Measurements from ENCODE around the gene EPHB1.

Gene EPHB1

GRCh38 chr3:134903837-134904236 is 108.8 kb downstream of the EPHB1 start:
- H3K36me3 ChIP-seq (replicated peaks), result no peaks in the 10 kb centered on the region
- H3K27ac ChIP-seq, result no peak overlapping the region
- no peaks in the 10 kb centered on the region for H3K27me3 ChIP-seq (replicated peaks)
- no peak for TF ChIP-seq CTCF (IDR thresholded peaks at IDR 0.05; ENCODE audit: low read depth, low read length, missing control alignments)
- H3K4me3 ChIP-seq (ENCODE audit: low read depth, low read length), result no peak overlapping the region
- DNase-seq, result no peak
- in situ Hi-C loops (cut with HindIII; ENCODE audit: low pct_ligation_motif_present, low sequenced_read_pairs), result no loop called here

- H3K4me3 ChIP-seq (ENCODE audit: low read depth, low read length), result no peak overlapping the region
- no peaks in the 10 kb centered on the region for H3K27me3 ChIP-seq (replicated peaks)
- H3K36me3 ChIP-seq (replicated peaks), result no peaks in the 10 kb centered on the region
- H3K27ac ChIP-seq, result no peak overlapping the region
- in situ Hi-C loops (cut with HindIII; ENCODE audit: low pct_ligation_motif_present, low sequenced_read_pairs), result no loop called here
- DNase-seq, result no peak
- no peak for TF ChIP-seq CTCF (IDR thresholded peaks at IDR 0.05; ENCODE audit: low read depth, low read length, missing control alignments)
Observed at GRCh38 chr3:134904241-134904771, 109.2 kb downstream of the EPHB1 start.

DNA sequence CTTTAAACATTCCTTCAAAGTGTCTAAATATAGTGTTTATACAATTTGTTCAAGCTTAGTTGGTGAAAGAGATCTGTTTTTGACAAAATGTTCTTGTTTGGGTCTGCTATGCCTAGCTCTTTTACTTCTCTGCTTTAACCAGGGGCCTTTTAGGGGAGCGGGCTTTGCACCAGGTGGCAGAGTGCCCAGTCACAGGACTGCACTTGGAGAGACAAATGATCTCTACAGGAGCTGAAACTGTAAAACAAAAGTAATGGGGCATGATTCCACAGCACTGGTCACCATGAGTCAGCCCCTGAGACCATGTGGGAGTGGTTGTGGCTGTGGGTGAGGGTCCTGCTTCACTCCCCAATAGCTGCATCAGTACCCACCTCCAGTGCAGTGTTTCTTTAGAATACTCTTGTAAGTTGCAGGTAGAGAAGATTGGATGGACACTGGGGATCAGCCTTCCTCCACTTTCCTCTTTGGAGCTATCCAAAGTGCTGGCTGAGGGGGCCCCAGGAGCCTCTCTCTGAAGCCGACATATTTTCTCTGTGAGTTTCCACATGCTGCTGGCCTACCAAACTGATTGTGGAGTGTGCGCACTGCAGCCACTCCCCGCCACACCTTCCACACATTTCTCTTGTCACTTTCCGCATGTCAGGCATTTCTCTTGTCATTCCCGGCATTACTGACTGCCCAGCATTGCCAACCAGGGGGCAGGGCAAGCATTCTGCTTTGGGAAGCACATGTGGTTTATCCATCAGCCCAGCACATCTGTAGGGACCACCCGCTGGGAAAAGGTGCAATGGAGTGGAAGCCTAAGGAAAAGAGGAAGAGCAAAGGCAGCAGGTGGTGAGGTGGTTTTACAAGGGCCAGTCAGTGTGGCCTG is 110.0 kb downstream of the EPHB1 start:
- in situ Hi-C loops (cut with HindIII; ENCODE audit: low pct_ligation_motif_present, low sequenced_read_pairs), result no loop called here
- H3K27me3 ChIP-seq (replicated peaks), result no peaks in the 10 kb centered on the region
- H3K4me3 ChIP-seq (ENCODE audit: low read depth, low read length), result no peak overlapping the region
- H3K27ac ChIP-seq, result no peak overlapping the region
- TF ChIP-seq CTCF (IDR thresholded peaks at IDR 0.05; ENCODE audit: low read depth, low read length, missing control alignments), result no peak
- H3K36me3 ChIP-seq (replicated peaks), result no peaks in the 10 kb centered on the region
- no peak for DNase-seq

DNA sequence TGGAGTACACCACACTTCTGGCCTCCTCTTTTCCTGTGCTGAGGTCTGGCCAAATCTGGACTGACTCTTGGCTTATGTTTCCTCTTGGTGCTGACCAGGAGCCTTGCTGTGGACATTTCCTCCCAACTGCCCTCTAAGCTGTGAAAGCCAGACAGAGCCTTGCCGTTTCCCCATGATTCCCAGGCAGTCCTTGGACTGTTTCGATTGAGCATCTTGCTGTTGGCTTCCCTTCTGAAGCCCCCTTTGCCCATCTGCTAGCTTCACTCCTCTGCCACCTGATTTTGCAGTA is 110.5 kb downstream of the EPHB1 start:
- DNase-seq, result no peak
- Histone ChIP-seq H3K4me3 (ENCODE audit: low read depth, low read length) (no peak overlapping the region), H3K27me3 (replicated peaks) (no peaks in the 10 kb centered on the region), H3K27ac (no peak overlapping the region), H3K36me3 (replicated peaks) (no peaks in the 10 kb centered on the region)
- TF ChIP-seq CTCF (IDR thresholded peaks at IDR 0.05; ENCODE audit: low read depth, low read length, missing control alignments), result no peak
- in situ Hi-C loops (cut with HindIII; ENCODE audit: low pct_ligation_motif_present, low sequenced_read_pairs), result no loop called here

DNA sequence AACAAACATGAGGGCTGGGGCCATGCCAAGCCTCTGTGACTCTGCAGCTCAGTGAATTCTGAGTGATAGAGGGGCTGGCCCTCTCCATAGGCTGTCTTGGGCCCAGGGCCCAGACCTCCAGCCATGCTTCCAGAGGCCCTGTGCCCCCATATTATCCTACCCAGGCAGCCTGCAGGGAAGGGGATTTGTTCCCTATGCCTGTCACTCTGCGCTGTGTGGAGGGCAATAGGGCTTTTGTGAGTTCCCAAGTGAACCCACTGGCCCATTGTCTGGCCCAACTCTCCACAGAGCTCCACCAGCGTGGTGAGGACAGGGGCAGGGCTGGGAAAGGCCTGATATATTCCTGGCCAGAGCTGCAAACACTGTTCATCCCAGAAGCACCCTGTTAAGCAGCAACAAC is 113.2 kb downstream of the EPHB1 start:
- Histone ChIP-seq H3K27ac (no peak overlapping the region), H3K27me3 (replicated peaks) (no peaks in the 10 kb centered on the region), H3K4me3 (ENCODE audit: low read depth, low read length) (no peak overlapping the region), H3K36me3 (replicated peaks) (no peaks in the 10 kb centered on the region)
- no peak for DNase-seq
- no peak for TF ChIP-seq CTCF (IDR thresholded peaks at IDR 0.05; ENCODE audit: low read depth, low read length, missing control alignments)
- in situ Hi-C loops (cut with HindIII; ENCODE audit: low pct_ligation_motif_present, low sequenced_read_pairs), result no loop called here

- in situ Hi-C loops (cut with HindIII; ENCODE audit: low pct_ligation_motif_present, low sequenced_read_pairs), result no loop called here
- H3K4me3 ChIP-seq (ENCODE audit: low read depth, low read length), result no peak overlapping the region
- no peaks in the 10 kb centered on the region for H3K36me3 ChIP-seq (replicated peaks)
- no peak for DNase-seq
- no peak for TF ChIP-seq CTCF (IDR thresholded peaks at IDR 0.05; ENCODE audit: low read depth, low read length, missing control alignments)
- H3K27me3 ChIP-seq (replicated peaks), result no peaks in the 10 kb centered on the region
- no peak overlapping the region for H3K27ac ChIP-seq
Observed at GRCh38 chr3:134910026-134910425, 115.0 kb downstream of the EPHB1 start.

Measured in brain microvascular endothelial cell (primary cell).